GM18517 (cell line): ENCODE results near the gene SPACA5B.
"Not testable (repeated sequence)": the region's sequence is repeated elsewhere in the genome, so short reads cannot be mapped to it uniquely, and the experiment has no call there.

Experiments
- ATAC-seq: cut with Tn5 transposase; IDR thresholded peaks from one replicate; pipeline ENCODE4 v1.9.1; 2021; ENCODE audit warnings: mild to moderate bottlenecking, moderate library complexity; ENCODE audit not compliant: unreplicated experiment

Gene SPACA5B

DNA sequence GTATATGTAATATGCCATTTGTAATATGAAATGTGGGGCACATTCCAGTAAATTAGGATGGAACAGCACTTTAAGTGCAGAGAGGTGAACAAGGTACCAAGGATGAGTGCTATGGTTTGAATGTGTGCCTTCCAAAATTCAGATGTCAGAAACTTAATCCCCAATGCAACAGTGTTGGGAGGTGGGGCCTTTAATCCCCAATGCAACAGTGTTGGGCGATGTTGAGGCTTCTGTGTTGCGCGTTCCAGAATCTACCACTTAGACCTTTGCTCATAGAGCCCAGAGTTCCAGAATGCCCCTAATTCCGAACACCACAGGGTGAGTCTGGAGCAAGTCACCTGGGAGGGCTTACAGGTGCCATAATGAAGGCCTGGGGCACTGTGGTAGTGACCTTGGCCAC is at the start of gene SPACA5B:
Gene SPACA5B, plus strand, starts transcription at position 301 of the 400 bp plus-strand sequence. Its CDS starts 62 bp downstream, at position 363.
- not testable (repeated sequence) for ATAC-seq

DNA sequence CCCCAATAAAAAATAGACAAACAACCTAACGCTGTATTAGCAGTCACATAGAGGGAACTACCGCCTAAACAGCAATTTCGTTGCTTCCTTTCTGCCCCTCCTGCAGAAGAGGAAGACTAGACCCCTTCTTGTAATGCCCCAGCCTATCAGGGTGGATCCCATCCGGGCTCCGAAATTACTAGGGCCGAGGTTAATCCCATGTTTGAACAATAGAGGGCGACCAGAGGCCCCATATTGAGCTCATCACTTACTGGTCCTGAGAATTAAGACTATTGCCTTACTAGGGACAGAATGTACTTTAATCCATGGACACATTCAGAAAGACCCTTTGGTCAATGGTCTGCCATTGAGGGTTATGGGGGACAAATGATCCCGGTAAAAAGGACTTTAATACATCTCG is 47.2 kb upstream of the SPACA5B start:
- peak; percentile 69 for ATAC-seq

DNA sequence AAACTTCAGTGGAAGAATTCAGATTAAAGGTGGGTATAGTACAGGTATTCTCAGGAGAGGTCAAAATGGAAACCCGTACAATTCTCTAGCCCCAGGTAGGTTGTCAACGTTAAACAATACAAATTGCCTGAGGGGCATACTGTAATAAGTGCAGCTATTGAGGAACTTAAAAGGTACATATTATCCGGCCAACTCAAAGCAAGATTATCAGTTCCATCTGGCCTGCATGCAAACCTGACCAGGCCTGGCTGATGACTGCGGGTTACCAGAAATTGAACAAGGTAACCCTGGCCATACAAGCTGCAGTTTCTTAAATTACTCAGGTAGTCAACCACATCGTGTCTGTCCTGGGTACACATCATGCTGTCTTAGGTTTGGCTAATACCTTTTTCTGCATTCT is 46.7 kb upstream of the SPACA5B start:
- ATAC-seq, result no peak

DNA sequence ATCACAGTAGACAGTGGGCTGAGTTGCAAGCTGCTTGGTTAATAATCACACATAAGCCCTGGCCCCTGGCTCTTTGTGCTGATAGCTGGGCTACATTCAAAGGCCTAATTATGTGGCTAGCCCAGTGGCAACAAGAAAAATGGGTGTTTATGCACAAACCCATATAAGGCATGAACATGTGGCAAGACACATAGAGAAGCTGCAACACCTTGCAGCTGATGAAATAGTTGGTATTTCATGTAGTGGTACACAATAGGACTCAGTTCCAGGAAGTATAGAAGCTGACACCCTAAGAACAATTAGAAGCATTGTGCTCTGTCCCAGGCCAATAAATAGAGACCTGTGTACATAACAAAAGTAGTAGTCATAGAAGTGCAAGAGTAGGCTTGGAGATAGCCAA is 44.3 kb upstream of the SPACA5B start:
- ATAC-seq, result no peak

DNA sequence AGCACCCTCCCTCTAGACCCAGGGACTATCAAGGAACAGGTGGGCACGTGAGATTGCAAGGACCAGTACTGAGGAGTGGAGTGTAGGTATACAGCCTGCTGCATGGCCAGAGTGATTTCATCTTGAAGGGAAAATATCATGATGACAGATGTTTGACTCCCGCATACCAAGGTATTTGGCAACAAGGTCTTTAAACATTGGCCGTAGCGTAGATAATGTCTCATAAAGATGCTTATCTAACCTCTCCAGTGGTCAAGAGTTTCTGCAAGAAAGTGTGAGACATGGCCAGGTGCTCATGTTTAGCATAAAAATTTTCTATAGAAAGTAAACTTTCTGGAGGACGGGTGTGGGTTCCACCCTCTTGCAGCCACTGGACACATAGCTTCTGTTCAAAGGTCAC is 40.3 kb upstream of the SPACA5B start:
- ATAC-seq, result no peak

DNA sequence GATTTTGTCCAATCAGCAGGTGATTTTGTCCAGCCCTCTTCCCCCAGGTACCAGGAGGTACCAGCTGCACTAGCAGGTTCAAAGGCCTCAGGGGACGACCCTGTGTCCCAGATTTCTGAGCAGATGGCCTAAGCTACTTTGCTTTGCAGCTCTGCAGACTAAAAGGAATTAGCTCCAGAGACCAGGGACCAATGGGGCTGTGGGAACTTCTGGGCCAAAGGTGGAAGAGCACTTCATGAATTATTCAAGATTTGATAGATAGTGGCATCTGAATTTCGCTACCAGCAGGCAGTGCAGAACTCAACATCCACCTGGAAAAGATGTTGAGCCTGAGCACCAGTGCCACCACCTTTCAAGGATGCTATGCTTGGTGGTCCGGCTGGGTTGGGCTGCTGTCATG is 37.9 kb upstream of the SPACA5B start:
- ATAC-seq, result not testable (repeated sequence)

DNA sequence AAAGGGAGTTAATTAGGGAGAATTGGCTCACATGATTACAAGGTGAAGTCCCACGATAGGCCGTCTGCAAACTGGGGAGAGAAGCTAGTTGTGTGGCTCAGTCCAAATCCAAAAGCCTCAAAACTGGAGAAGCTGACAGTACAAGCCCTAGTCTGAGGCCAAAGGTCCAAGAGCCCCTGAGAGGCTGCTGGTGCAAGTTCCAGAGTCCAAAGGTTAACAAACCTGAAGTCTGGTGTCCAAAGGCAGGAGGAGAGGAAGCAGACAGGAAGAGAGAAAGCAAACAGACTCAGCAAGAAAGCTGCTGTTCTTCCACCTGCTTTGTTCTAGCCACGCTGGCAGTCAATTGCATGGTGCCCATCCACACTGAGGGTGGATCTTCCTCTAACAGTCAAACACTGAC is 29.0 kb upstream of the SPACA5B start:
- no peak for ATAC-seq

DNA sequence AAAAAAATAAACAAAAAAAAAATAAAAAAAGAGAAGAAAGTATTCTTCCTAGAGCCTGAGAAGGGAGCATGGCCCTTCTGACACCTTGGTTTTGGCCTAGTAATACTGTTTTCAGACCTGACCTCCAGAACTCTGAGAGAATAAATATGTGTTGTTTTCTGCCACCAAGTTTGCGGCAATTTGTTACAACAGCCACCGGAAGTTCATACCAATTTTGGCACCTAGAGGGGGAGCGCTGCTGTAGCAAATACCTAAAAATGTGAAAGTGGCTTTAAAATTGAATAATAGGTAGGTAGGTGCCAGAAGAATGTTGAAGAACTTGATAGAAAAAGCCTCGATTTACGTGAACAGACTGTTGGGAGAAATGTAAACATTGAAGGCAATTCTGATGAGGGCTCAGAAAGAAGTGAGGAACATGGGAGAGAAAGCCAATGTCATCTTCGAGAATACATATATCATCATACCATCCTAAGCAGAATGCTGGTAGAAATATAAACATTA is 27.5 kb upstream of the SPACA5B start:
- no peak for ATAC-seq

DNA sequence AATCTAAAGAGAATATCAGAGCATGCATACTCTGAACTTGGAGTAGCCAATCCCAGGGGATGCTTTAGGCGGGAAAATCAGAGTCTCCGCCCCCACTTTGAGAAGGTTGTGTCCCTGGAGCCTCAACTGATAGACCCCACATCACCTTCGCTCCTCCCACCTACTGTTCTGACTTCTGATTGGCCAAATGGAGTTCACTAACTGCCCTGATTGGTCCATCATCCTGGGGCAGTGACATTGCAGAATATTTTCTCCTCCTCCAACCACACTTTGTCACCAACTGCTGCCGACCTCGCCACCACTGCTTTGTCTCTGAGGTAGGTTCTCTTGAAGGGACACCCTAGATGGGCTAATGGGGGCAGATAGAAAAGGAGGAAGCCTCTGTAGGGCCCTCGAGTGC is 22.7 kb upstream of the SPACA5B start:
- ATAC-seq, result no peak

DNA sequence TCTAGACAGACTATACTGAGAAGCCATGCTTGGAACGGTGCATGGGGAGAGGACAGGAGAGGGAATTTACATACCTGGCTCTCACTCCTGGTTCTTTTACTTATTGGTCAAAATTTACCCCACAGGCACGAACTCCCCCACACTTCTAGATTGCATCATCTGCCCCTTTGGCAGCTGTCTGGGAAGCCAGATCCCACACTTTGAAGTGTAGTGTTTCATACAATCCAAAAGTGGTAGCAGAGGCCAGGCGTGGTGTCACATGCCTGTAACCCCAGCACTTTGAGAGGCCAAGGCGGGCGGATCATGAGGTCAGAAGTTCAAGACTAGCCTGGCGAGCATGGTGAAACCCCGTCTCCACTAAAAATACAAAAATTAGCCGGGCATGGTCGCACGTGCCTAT is 5.1 kb upstream of the SPACA5B start:
- not testable (repeated sequence) for ATAC-seq

DNA sequence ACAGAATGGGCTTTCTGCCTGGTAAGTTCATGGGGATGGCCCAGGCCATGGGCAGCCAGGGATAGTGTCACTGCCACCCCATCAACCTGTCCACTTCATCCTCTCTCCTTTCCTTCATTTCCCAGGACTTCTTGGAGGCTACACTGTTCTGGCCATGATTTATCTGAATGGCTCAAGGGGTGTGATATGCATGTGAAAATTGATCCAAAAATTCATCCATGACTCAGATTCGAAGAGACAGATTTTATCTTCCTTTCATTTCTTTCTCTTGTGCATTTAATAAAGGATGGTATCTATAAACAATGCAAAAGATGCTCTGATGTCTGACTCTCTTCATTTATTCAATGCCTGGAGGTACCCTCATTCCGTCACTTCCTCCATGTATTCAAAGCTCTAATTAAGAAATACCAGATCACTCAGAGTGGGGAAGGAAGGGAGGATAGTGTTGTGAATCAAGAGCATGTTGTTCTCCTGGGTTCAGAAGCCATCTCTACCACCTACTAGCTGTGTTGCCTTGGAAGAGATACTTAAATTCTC is 1.9 kb downstream of the SPACA5B start:
- not testable (repeated sequence) for ATAC-seq

DNA sequence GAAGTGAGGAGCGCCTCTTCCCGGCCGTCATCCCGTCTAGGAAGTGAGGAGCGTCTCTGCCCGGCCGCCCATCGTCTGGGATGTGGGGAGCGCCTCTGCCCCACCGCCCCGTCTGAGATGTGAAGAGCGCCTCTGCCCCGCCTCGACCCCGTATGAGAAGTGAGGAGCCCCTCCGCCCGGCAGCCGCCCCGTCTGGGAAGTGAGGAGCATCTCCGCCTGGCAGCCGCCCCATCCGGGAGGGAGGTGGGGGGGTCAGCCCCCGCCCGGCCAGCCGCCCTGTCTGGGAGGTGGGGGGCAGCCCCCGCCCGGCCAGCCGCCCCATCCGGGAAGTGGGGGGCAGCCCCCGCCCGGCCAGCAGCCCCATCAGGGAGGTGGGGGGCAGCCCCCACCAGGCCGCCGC is 8.7 kb downstream of the SPACA5B start:
- ATAC-seq, result not testable (repeated sequence)

DNA sequence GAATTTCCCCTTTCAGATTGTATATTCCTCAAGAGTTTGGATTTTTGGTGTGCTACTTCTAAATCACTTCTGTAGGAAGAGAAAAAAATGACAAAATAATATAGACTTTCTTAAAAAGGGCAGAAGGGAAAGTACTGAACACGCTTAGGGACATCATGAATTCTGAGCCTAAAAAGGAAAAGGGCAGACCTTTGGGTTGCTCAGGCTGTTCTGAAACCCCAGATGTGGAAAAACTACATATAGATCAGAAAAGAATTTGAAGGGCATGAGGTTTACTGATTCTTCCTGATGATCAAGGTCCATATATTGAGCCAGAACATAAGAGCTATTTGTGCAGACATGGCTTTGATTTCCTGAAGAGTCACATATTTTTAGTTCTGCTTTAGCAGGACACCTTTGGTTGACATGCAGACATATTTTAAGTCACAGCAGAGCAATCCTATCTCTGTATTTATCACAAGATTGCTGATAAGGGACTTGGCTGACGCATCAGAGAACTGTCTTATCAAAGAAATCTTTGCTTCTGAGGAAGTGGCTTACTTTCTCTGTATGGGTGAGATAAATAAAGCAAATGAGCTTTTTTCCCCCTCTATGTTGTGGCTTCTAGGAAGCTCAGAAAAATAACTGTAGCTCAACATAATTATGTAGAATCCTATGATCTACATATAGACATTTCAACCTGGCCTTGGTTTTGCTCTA is 11.5 kb downstream of the SPACA5B start:
- ATAC-seq, result not testable (repeated sequence)

DNA sequence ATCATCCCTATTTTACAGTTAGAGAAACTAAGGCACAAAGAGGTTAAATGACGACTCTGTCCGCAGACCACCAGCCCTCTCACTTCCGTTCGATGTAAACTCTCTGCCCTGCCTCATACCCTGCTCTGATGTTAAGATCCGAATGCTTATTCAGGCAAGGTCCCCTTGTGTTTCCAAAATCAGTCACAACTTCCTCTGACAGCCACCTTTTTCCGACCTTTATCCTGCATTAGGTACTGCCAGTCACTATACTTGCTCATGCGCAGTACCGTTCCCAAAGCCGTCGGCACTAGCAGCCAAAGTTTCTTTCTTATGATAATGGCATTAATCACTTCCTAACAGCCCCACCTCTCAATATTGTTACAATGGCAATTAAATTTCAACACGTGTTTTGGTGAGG is 12.3 kb downstream of the SPACA5B start:
- not testable (repeated sequence) for ATAC-seq

DNA sequence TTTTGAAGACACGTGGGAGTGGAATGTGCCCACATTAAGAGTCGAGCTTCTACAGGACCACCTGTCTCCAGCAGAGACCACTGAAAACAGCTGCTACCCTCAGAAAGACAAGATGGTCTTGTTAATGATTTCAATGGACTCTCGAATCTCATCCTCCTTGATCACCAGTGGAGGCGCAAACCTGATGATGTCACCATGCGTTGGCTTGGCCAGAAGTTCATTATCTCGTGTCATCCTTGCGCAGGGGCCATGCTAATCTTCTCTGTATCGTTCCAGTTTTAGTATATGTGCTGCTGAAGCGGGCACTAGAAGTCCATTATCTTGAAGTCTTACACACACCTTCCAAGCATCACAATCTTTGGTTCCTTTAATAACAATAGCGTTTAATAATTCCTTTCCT is 23.3 kb downstream of the SPACA5B start:
- ATAC-seq, result no peak

DNA sequence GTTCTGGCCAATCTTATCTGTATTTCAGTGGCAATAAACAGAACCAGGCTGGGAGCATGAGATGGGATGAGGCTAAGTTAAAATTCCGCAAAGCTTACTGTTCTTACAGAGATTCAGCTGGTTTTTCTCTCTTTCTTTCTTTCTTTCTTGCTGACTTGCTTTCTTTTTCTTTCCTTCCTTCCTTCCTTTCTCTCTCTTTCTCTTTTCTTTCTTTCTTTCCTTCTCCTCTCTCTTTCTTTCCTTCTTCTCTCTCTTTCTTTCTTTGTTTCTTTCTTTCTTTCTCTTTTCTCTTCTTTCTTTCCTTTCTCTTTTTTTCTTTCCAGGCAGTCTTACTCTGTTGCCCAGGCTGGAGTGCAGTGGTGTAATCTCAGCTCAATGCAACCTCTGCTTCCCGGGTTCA is 24.4 kb downstream of the SPACA5B start:
- no peak for ATAC-seq

DNA sequence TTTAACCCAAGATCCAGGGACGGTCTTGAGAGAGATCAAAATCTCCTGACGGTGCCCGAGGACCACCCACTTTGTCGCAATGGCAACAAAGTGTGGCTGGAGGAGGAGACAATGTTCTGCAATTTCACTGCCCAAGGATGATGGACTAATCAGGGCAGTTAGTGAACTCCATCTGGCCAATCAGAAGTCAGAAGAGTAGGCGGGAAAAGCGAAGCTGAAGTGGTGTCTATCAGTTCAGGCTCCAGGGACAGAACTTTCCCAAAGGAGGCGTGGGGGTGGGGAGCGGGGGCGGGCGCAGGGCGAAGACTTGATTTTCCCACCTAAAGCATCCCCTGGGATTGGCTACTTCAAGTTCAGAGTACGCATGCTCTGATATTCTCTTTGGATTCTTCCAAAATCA is 25.6 kb downstream of the SPACA5B start:
- ATAC-seq, result no peak

DNA sequence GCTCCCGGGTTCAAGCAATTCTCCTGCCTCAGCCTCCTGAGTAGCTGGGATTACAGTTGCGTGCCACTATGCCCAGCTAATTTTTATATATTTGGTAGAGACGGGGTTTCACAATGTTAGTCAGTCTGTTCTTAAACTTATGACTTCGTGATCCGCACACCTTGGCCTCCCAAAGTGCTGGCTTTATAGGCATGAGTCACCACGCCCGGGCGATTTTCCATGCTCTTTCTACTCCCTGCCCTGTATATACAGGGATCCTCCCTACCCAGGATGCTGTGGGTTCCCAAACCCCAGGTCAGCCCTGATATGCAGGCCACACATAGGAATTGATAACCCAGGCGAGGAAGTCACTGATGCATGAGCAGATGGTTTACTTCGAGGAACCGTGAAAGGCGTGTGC is 34.8 kb downstream of the SPACA5B start:
- ATAC-seq, result no peak

DNA sequence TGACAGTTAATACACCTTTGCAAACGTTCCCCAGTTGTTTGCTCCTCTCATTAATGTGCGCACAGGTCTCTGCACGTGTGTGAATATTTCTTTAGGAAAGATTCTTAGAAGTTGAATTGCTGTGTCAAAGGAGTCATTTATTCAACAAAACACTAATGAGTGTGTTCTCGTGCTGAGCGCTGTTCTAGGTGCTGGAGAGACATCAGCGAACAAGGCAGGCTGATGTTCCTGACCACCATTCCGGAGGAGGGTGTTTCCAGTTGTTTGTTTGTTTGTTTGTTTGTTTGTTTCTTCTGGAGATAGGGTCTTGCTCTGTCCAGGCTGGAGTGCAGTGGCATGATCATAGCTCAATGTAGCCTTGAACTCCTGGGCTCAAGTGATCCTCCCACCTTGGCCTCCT is 35.9 kb downstream of the SPACA5B start:
- ATAC-seq, result not testable (repeated sequence)

DNA sequence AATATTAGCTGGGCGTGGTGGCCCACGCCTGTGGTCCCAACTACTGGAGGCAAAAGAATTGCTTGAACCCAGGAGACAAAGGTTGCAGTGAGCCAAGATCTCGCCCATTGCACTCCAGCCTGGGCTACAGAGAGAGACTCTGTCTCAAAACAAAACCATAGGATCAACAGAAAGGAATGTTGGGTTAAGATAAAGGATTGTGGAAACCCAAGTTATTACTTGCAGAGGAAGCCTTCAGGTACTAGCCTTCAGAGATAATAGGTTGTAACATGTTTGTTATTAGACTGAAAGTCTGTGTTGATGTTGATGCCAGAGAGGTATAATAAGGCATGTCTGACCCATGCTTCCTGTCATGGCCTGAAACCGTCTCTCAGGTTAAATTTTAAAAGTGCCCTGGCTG is 49.3 kb downstream of the SPACA5B start:
- no peak for ATAC-seq

DNA sequence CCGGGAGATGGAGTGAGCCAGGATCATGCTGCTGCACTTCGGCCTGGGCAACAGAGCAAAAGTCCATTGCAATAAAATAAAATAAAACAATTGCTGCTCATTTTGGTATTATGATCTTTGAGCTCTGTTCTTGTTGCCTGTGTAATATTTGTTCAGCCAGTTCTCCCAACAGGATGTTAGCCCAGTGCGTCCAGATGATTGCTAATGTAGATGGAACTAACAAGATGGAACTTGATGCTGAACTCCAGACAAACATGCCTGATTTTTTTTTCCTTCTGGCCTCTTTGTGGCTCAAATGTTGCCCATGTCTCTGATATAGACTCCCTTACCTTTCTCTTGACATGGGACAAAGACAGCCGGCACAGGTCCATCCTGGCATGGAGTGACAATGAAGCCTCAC is 50.4 kb downstream of the SPACA5B start:
- ATAC-seq, result no peak

DNA sequence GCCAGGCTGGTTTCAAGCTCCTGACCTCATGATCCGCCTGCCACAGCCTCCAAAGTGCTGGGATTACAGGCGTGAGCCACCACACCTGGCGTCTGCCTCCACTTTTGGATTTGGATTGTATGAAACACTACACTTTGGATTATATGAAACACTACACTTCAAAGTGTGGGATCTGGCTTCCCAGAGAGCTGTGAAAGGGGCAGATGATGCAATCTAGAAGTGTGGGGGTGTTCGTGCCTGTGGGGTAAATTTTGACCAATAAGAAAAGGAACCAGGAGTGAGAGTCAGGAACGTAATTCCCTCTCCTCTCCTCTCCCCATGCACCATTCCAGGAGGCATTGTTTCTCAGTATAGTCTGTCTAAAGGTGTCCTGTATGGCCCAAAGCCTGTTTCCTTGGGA is 51.5 kb downstream of the SPACA5B start:
- not testable (repeated sequence) for ATAC-seq
